ENCODE results near the gene C1orf50. TPM values are rescaled to one million over a fixed set of nuclear protein-coding genes. Genes with fewer than 3 reads are reported as not detected.
A peak's percentile ranks its signal among the peaks of the same experiment; 100 is the strongest.
"Not testable (repeated sequence)": the region's sequence is repeated elsewhere in the genome, so short reads cannot be mapped to it uniquely, and the experiment has no call there.

The C1orf50 gene
- total RNA-seq (1 to 10 TPM; 3.6 to 8.5 TPM), polyA plus RNA-seq (10 to 100 TPM in 1 of 2 donors, 1 to 10 TPM in 1; 1.6 to 10.6 TPM)
- long read RNA-seq, donor 1, full-length matches to known transcripts = 4 of 7 reads
- long read RNA-seq, donor 1, partial matches to known transcripts = 1 of 7 reads
- long read RNA-seq, donor 1, other reads (novel, unspliced or antisense) = 2 of 7 reads
- long read RNA-seq, donor 2, full-length matches to known transcripts = 3 of 5 reads
- long read RNA-seq, donor 2, partial matches to known transcripts = 0 of 5 reads
- long read RNA-seq, donor 2, other reads (novel, unspliced or antisense) = 2 of 5 reads

DNA sequence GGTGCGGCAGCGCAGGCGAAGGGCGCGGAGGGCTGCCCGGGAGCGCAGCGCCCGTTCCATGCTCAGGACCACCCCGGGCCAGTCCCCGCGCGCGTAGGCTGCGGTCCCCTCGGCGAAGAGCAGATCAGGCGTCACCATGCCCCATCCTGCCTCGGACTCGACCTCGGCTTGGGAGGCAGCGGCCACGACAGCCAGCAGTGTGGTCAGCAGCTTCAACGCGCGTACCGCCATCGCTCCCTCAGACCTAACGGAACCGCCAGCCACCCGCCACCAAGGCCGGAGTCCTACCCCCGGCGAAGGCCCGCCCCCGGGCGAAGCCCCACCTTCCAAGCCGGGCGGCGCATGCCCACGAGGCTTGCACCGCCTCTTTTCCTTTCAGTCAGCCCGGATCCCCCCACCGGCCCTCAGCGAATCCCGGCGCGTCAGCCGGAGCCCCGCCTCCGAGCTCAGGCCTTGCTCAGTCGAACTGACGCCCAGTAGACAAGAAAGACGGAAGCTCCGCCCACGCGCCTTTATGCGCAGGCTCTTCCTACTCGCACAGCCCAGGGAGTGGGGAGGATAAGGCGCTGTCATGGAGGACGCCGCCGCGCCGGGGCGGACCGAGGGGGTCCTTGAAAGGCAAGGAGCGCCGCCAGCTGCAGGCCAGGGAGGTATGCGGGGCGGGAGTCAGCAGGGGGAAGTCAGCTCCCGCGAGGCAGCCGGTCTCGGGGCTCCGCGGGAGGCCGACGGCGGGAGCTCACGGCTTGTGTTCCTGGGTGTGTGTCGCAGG, at the start of gene C1orf50, which contains the start of gene P3H1:
C1orf50 (plus strand) TSS at position 509 of the 769 bp plus-strand sequence; CDS start at position 572, 63 bp downstream.
P3H1 (minus strand) TSS at position 288 of the 769 bp plus-strand sequence; CDS start at position 231, 57 bp downstream.
- no peaks in the 10 kb centered on the region for H3K27me3 ChIP-seq (ENCODE audit: control insufficient read depth in 1 of 2, insufficient read depth in 2 of 2, low read length in 1 of 2)
- peaks cover 0 to 4% of the 10 kb centered on the region in 2 donors for H3K4me1 ChIP-seq (ENCODE audit: control insufficient read depth in 1 of 2, insufficient read depth in 2 of 2, low read length in 2 of 2)
- peak; percentile 98 for ATAC-seq (ENCODE audit: low FRiP score)
- peak within 1 kb of the TSS; percentile 86 to 90 for H3K4me3 ChIP-seq (ENCODE audit: low read length in 2 of 2)
- H3K9me3 ChIP-seq (ENCODE audit: control insufficient read depth, low read length) = no peaks in the 10 kb centered on the region
- 0 to 1% methylated on average over 76 to 82 of the region's 82 CpGs for WGBS, 2 donors
- DNase-seq = peak; percentile 100
- intact Hi-C loops (cut with DNase I) = loop anchor here in 1 of 2 donors (5.0 to 10.0 kb wide), 3 partner anchors 50 to 305 kb away; partner anchors contain the start of genes ERMAP, SVBP and ZNF691
- peak within 1 kb of the TSS; percentile 24 to 61 for H3K27ac ChIP-seq (ENCODE audit: low read depth in 1 of 2, low read length in 2 of 2)
- H3K36me3 ChIP-seq (ENCODE audit: control insufficient read depth in 1 of 2, insufficient read depth in 2 of 2, low read length in 1 of 2) = no peaks in the 10 kb centered on the region

DNA sequence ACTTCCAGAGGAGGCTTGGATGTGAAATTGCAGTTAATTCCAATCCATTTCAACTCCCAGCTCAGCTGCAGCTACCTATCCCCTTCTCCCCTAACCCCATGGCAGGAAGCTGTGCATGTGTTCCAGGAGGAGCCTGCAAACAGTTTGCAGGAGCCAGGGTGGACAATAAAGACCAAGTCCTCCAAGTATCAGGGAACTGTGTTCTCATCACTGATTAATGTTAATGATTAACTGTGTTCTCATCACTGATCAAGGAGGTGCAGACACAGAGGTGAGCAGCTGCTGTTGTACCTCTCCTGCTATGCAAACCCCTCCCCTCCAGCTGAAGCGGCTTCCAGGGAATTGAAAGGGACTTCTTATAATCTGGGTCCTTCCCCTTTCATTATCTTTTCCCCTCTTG, 46.2 kb upstream of the C1orf50 start:
- DNase-seq = no peak
- ATAC-seq (ENCODE audit: low FRiP score) = no peak
- no peaks in the 10 kb centered on the region for H3K9me3 ChIP-seq (ENCODE audit: control insufficient read depth, low read length)
- no peak overlapping the region for H3K4me3 ChIP-seq (ENCODE audit: low read length in 2 of 2)
- no peaks in the 10 kb centered on the region for H3K36me3 ChIP-seq (ENCODE audit: control insufficient read depth in 1 of 2, insufficient read depth in 2 of 2, low read length in 1 of 2)
- H3K27ac ChIP-seq (ENCODE audit: low read depth in 1 of 2, low read length in 2 of 2) = no peak overlapping the region
- no peaks in the 10 kb centered on the region for H3K4me1 ChIP-seq (ENCODE audit: control insufficient read depth in 1 of 2, insufficient read depth in 2 of 2, low read length in 2 of 2)
- WGBS, 2 donors = 95 to 100% methylated on average over 1 of the region's 1 CpG
- intact Hi-C loops (cut with DNase I) = no loop called here
- no peaks in the 10 kb centered on the region for H3K27me3 ChIP-seq (ENCODE audit: control insufficient read depth in 1 of 2, insufficient read depth in 2 of 2, low read length in 1 of 2)

DNA sequence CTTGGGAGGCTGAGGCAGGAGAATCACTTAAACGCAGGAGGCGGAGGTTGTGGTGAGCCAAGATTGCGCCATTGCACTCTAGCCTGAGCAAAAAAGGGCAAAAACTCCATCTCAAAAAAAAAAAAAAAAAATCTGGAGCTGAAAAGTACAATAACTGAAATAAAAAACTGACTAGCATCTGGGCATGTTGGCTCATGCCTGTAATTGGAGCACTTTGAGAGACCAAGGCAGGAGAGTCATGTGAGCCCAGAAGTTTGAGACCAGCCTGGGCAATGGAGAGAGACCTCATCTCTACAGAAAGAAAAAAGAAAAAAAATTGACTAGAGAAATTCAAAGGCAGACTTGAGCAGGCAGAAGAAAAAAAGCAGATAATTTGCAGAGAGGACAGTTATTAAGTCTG, 45.1 kb upstream of the C1orf50 start:
- 98 to 99% methylated on average over 3 of the region's 3 CpGs for WGBS, 2 donors
- DNase-seq (no peak), ATAC-seq (ENCODE audit: low FRiP score) (no peak)
- no peaks in the 10 kb centered on the region for H3K36me3 ChIP-seq (ENCODE audit: control insufficient read depth in 1 of 2, insufficient read depth in 2 of 2, low read length in 1 of 2)
- H3K27me3 ChIP-seq (ENCODE audit: control insufficient read depth in 1 of 2, insufficient read depth in 2 of 2, low read length in 1 of 2) = no peaks in the 10 kb centered on the region
- intact Hi-C loops (cut with DNase I) = no loop called here
- no peaks in the 10 kb centered on the region for H3K4me1 ChIP-seq (ENCODE audit: control insufficient read depth in 1 of 2, insufficient read depth in 2 of 2, low read length in 2 of 2)
- no peaks in the 10 kb centered on the region for H3K9me3 ChIP-seq (ENCODE audit: control insufficient read depth, low read length)
- H3K4me3 ChIP-seq (ENCODE audit: low read length in 2 of 2) = no peak overlapping the region
- H3K27ac ChIP-seq (ENCODE audit: low read depth in 1 of 2, low read length in 2 of 2) = no peak overlapping the region

DNA sequence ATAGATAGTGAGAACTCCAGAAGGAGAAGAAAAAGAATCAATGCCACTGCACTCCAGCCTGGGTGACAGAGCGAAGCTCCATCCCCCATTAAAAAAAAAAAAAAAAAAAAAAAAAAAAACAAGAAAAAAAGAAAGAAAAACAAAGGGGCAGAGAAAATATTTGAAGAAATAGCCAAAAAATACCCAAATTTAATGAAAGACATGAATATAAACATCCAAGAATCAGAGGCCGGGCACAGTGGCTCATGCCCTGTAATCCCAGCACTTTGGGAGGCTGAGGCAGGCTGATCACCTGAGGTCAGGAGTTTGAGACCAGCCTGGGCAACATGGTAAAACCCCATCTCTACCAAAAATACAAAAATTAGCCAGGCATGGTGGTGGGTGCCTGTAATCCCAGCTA, 44.6 kb upstream of the C1orf50 start:
- H3K27ac ChIP-seq (ENCODE audit: low read depth in 1 of 2, low read length in 2 of 2); intact Hi-C loops (cut with DNase I); H3K9me3 ChIP-seq (ENCODE audit: control insufficient read depth, low read length); H3K36me3 ChIP-seq (ENCODE audit: control insufficient read depth in 1 of 2, insufficient read depth in 2 of 2, low read length in 1 of 2); H3K4me1 ChIP-seq (ENCODE audit: control insufficient read depth in 1 of 2, insufficient read depth in 2 of 2, low read length in 2 of 2); ATAC-seq (ENCODE audit: low FRiP score); DNase-seq; H3K27me3 ChIP-seq (ENCODE audit: control insufficient read depth in 1 of 2, insufficient read depth in 2 of 2, low read length in 1 of 2); H3K4me3 ChIP-seq (ENCODE audit: low read length in 2 of 2): not testable (repeated sequence)
- WGBS, 2 donors = 87 to 89% methylated on average over 2 of the region's 2 CpGs

DNA sequence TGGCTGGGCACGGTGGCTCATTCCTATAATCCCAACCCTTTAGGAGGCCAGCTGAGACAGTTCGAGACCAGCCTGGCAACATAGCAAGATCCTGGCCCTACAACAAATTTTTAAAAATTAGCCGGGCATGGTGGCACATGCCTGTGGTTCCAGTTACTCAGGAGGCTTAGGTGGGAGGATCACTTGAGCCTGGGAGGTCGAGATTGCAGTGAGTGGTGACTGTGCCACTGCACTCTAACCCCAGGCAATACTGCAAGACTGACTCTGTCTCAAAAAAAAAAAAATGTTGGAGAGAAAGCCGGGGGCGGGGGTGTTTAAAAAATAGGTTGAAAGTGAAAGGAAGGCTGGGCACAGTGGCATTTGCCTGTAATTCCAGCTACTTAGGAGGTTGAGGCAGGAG, 43.5 kb upstream of the C1orf50 start:
- Histone ChIP-seq H3K27ac (ENCODE audit: low read depth in 1 of 2, low read length in 2 of 2) (no peak overlapping the region), H3K36me3 (ENCODE audit: control insufficient read depth in 1 of 2, insufficient read depth in 2 of 2, low read length in 1 of 2) (no peaks in the 10 kb centered on the region), H3K4me3 (ENCODE audit: low read length in 2 of 2) (no peak overlapping the region), H3K9me3 (ENCODE audit: control insufficient read depth, low read length) (no peaks in the 10 kb centered on the region), H3K27me3 (ENCODE audit: control insufficient read depth in 1 of 2, insufficient read depth in 2 of 2, low read length in 1 of 2) (no peaks in the 10 kb centered on the region), H3K4me1 (ENCODE audit: control insufficient read depth in 1 of 2, insufficient read depth in 2 of 2, low read length in 2 of 2) (no peaks in the 10 kb centered on the region)
- 55 to 56% methylated on average over 6 of the region's 6 CpGs for WGBS, 2 donors
- no peak for DNase-seq
- intact Hi-C loops (cut with DNase I) = no loop called here
- no peak for ATAC-seq (ENCODE audit: low FRiP score)

DNA sequence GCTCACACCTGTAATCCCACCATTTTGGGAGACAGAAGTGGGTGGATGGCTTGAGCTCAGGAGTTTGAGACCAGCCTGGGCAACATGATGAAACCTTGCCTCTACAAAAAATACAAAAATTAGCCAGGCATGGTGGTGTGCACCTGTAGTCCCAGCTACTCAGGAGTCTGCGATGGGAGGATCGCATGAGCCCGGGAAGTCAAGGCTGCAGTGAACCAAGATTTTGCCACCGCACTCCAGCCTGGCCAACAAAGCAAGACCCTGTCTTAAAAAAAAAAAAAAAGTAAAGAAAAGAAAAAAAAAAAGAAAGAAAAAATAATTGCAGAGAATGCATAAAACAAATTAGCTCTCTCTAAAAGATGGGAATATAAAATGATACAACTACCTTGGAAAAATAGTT, 41.2 kb upstream of the C1orf50 start:
- H3K4me3 ChIP-seq (ENCODE audit: low read length in 2 of 2); H3K4me1 ChIP-seq (ENCODE audit: control insufficient read depth in 1 of 2, insufficient read depth in 2 of 2, low read length in 2 of 2); H3K36me3 ChIP-seq (ENCODE audit: control insufficient read depth in 1 of 2, insufficient read depth in 2 of 2, low read length in 1 of 2); H3K9me3 ChIP-seq (ENCODE audit: control insufficient read depth, low read length); ATAC-seq (ENCODE audit: low FRiP score); intact Hi-C loops (cut with DNase I); H3K27ac ChIP-seq (ENCODE audit: low read depth in 1 of 2, low read length in 2 of 2); H3K27me3 ChIP-seq (ENCODE audit: control insufficient read depth in 1 of 2, insufficient read depth in 2 of 2, low read length in 1 of 2): not testable (repeated sequence)
- WGBS, 2 donors = 95 to 98% methylated on average over 4 of the region's 4 CpGs
- peak in 1 of 2 donors; percentile 52 for DNase-seq

DNA sequence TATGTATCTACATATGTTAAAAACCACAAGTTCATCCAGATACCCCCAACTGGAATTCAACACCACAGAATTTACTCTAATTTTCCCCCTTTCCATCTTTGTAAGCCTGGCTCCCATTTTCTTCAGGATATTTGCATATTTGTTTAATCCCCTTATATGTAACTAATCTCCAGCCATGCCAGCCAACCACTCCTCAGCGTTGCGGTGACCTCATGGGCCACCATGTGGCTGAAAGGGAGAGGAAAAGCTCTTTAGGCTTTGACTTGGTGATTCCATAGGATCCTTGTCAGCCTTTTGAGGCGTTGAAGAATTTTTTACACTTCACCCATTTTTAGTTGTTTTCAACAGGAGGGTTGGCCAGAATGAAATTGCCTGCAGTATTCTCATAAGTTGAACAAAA, 37.0 kb upstream of the C1orf50 start:
- Histone ChIP-seq H3K4me1 (ENCODE audit: control insufficient read depth in 1 of 2, insufficient read depth in 2 of 2, low read length in 2 of 2) (no peaks in the 10 kb centered on the region), H3K27me3 (ENCODE audit: control insufficient read depth in 1 of 2, insufficient read depth in 2 of 2, low read length in 1 of 2) (no peaks in the 10 kb centered on the region), H3K9me3 (ENCODE audit: control insufficient read depth, low read length) (no peaks in the 10 kb centered on the region), H3K27ac (ENCODE audit: low read depth in 1 of 2, low read length in 2 of 2) (no peak overlapping the region), H3K4me3 (ENCODE audit: low read length in 2 of 2) (no peak overlapping the region), H3K36me3 (ENCODE audit: control insufficient read depth in 1 of 2, insufficient read depth in 2 of 2, low read length in 1 of 2) (no peaks in the 10 kb centered on the region)
- 81 to 89% methylated on average over 3 of the region's 3 CpGs for WGBS, 2 donors
- DNase-seq (no peak), ATAC-seq (ENCODE audit: low FRiP score) (no peak)
- intact Hi-C loops (cut with DNase I) = no loop called here

DNA sequence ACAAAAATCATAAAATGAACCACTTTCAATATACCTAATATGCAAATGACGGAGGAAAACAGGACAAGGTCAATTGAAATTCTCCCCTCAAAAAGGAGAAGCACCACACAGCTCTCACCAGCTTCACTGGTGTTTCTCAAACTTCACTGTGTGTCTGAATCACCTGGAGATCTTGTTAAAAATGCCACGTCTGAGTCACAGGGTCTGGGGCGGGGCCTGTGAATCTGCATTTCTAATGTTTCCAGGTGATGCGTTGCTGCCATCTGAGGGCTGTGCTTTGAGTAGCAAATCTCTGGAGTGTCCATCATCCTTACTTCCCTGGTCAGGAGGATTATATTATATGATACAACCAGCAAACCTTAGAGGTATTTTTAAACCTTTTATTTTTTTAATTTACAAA, 36.1 kb upstream of the C1orf50 start:
- no peaks in the 10 kb centered on the region for H3K36me3 ChIP-seq (ENCODE audit: control insufficient read depth in 1 of 2, insufficient read depth in 2 of 2, low read length in 1 of 2)
- DNase-seq (no peak), ATAC-seq (ENCODE audit: low FRiP score) (no peak)
- no peaks in the 10 kb centered on the region for H3K27me3 ChIP-seq (ENCODE audit: control insufficient read depth in 1 of 2, insufficient read depth in 2 of 2, low read length in 1 of 2)
- no peak overlapping the region for H3K27ac ChIP-seq (ENCODE audit: low read depth in 1 of 2, low read length in 2 of 2)
- no peaks in the 10 kb centered on the region for H3K9me3 ChIP-seq (ENCODE audit: control insufficient read depth, low read length)
- intact Hi-C loops (cut with DNase I) = no loop called here
- WGBS, 2 donors = 70 to 72% methylated on average over 4 of the region's 4 CpGs
- no peak overlapping the region for H3K4me3 ChIP-seq (ENCODE audit: low read length in 2 of 2)
- H3K4me1 ChIP-seq (ENCODE audit: control insufficient read depth in 1 of 2, insufficient read depth in 2 of 2, low read length in 2 of 2) = no peaks in the 10 kb centered on the region
